A673 (cell line): Measurements from ENCODE around the gene FBP2. TPM values are rescaled to one million over a fixed set of nuclear protein-coding genes. Genes with fewer than 3 reads are reported as not detected.

Experiments
- BruUV-seq: library from RNA; stranded (reverse); fragments of 400-500 nt; replicated peaks from 2 replicates; lab custom pipeline; 2021; lab: Mats Ljungman, UMichigan
- CTCF ChIA-PET: fragments of 300-600 bp; sonication (Branson Sonifier 250); formaldehyde crosslinking; loops from one replicate; lab custom pipeline; 2022; ENCODE audit warnings: antibody characterized with exemption; lab: Charles Lee
- POLR2A ChIA-PET: fragments of 300-600 bp; sonication (Branson Sonifier 250); formaldehyde crosslinking; loops from one replicate; lab custom pipeline; 2022; ENCODE audit warnings: antibody characterized with exemption; ENCODE audit not compliant: low non-redundant PET; lab: Charles Lee
- DNase-seq: peaks from one replicate; pipeline ENCODE4 v3.0.0-alpha.2; 2015; ENCODE audit warnings: low spot score
- H3K27ac ChIP-seq: fragments of 200-600 bp; sonication (generic); 2 replicates; pipeline ENCODE4 v1.5.1; 2016; ENCODE audit warnings: mixed run types, low read depth, mild to moderate bottlenecking, mixed read lengths, antibody characterized with exemption, low read length; ENCODE audit not compliant: poor library complexity, severe bottlenecking
- H3K27me3 ChIP-seq: fragments of 200-600 bp; sonication (generic); replicated peaks from 2 replicates; pipeline ENCODE4 v1.6.1; 2017; ENCODE audit warnings: mixed run types, low read depth, mild to moderate bottlenecking, mixed read lengths, antibody characterized with exemption, low read length; ENCODE audit not compliant: insufficient read depth, poor library complexity
- H3K36me3 ChIP-seq: fragments of 200-600 bp; sonication (generic); 2 replicates; pipeline ENCODE4 v1.6.1; 2016; ENCODE audit warnings: mixed run types, mild to moderate bottlenecking, mixed read lengths, antibody characterized with exemption, low read length; ENCODE audit not compliant: insufficient read depth, poor library complexity, severe bottlenecking
- H3K4me1 ChIP-seq: fragments of 200-600 bp; sonication (generic); 2 replicates; pipeline ENCODE4 v1.6.1; 2017; ENCODE audit warnings: mixed run types, mild to moderate bottlenecking, mixed read lengths, antibody characterized with exemption, low read length; ENCODE audit not compliant: insufficient read depth, poor library complexity, severe bottlenecking
- H3K4me3 ChIP-seq: fragments of 200-600 bp; sonication (generic); 2 replicates; pipeline ENCODE4 v1.5.1; 2016; ENCODE audit warnings: low read depth, mixed run types, mild to moderate bottlenecking, mixed read lengths, low read length; ENCODE audit not compliant: poor library complexity, severe bottlenecking
- H3K9me3 ChIP-seq: fragments of 200-600 bp; sonication (generic); 2 replicates; pipeline ENCODE4 v1.6.1; 2016; ENCODE audit warnings: mixed run types, low read depth, mild to moderate bottlenecking, mixed read lengths, antibody characterized with exemption, low read length; ENCODE audit not compliant: poor library complexity, severe bottlenecking
- CTCF ChIP-seq: fragments of 300-800, 200-600 bp; sonication (generic); conservative IDR thresholded peaks from 2 replicates; pipeline ENCODE4 v1.5.1; 2017; ENCODE audit warnings: low read depth, mild to moderate bottlenecking, antibody characterized with exemption, low read length, moderate library complexity, mixed read lengths
- EZH2 ChIP-seq: fragments of 200-600 bp; sonication (generic); IDR thresholded peaks from 2 replicates; pipeline ENCODE4 v1.6.1; 2017; ENCODE audit warnings: borderline replicate concordance, low read depth, mild to moderate bottlenecking, mixed read lengths, antibody characterized with exemption, low read length; ENCODE audit not compliant: poor library complexity, severe bottlenecking
- intact Hi-C: fragments of 100-400 bp; cut with micrococcal nuclease; formaldehyde crosslinking; loops from one replicate; pipeline ENCODE4 v1.10.0; 2022; ENCODE audit not compliant: unreplicated experiment
- total RNA-seq: library from RNA; stranded (reverse); gene quantifications from 2 replicates; pipeline ENCODE4 v1.2.3, GENCODE V29; 2021

FBP2 gene
- total RNA-seq, 1 experiment from 2014 or later = 0.21 TPM

DNA sequence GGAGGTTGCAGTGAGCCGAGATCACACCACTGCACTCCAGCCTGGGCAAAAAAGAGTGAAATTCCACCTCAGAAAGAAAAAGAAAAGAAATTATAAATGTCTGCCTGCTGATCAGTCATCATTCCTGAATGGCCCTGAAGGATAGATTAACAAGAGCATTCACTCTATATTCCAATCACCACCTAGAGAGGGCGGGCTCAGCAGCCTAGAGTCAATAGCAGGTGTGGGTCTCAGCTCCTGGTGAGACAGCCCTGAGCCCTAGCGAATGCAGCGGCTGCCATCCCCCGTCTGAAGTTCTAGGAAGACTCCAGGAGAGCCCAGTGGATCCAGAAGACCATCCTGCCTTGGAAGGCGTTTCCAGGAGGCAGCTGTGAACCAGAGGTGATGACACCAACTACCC lies 33.7 kb upstream of the FBP2 start:
- DNase-seq = no peak
- CTCF ChIA-PET = no interaction called here
- H3K27me3 ChIP-seq = peaks cover 5% of the 10 kb centered on the region
- POLR2A ChIA-PET = no interaction called here
- intact Hi-C loops = no loop called here
- TF ChIP-seq CTCF (no peak), EZH2 (no peak)
- H3K9me3 ChIP-seq = no peaks in the 10 kb centered on the region
- no peak overlapping the region for H3K27ac ChIP-seq
- H3K36me3 ChIP-seq = no peaks in the 10 kb centered on the region
- no peak overlapping the region for H3K4me3 ChIP-seq
- BruUV-seq = no TSS peak
- no peaks in the 10 kb centered on the region for H3K4me1 ChIP-seq

DNA sequence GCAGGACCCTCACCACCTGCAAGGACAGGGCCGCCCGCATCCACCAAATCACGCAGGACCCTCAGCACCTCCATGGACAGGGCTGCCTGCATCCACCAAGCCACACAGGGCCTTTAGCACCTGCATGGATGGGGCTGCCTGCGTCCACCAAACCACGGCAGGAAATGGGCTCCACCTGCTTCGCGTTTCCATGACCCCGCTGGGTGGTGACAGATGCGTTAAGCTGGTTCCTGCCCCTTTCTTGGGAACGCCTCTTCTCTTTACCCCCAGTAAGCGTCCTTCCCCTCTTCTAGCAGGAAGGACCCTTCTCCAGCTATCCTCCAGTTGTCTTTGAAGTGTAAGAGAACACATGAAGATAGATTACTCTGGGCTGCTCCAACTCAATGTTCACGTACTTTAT lies 32.2 kb upstream of the FBP2 start:
- intact Hi-C loops = no loop called here
- ChIA-PET POLR2A (no interaction called here), CTCF (no interaction called here)
- Histone ChIP-seq H3K27ac (no peak overlapping the region), H3K27me3 (no peaks in the 10 kb centered on the region), H3K9me3 (no peaks in the 10 kb centered on the region), H3K4me3 (no peak overlapping the region), H3K4me1 (no peaks in the 10 kb centered on the region), H3K36me3 (no peaks in the 10 kb centered on the region)
- TF ChIP-seq EZH2 (no peak), CTCF (no peak)
- no peak for DNase-seq
- no TSS peak for BruUV-seq

GRCh38 chr9:94624629-94625028 lies 31.0 kb upstream of the FBP2 start:
- H3K4me1 ChIP-seq = no peaks in the 10 kb centered on the region
- no peaks in the 10 kb centered on the region for H3K36me3 ChIP-seq
- H3K27ac ChIP-seq = no peak overlapping the region
- ChIA-PET CTCF (no interaction called here), POLR2A (no interaction called here)
- no peak overlapping the region for H3K4me3 ChIP-seq
- intact Hi-C loops = no loop called here
- DNase-seq = no peak
- no peaks in the 10 kb centered on the region for H3K9me3 ChIP-seq
- no peaks in the 10 kb centered on the region for H3K27me3 ChIP-seq
- TF ChIP-seq CTCF (no peak), EZH2 (no peak)
- BruUV-seq = no TSS peak
